K562 (cell line): ENCODE data around the gene CBFA2T3. TPM values are rescaled to one million over a fixed set of nuclear protein-coding genes. Genes with fewer than 3 reads are reported as not detected.

Experiments used
- CXXC5 ChIP-seq: fragments of 250-450 bp; sonication (Bioruptor Pico); IDR thresholded peaks from 2 replicates; pipeline ENCODE4 v1.8.0; 2022; ENCODE audit warnings: inconsistent platforms, mild to moderate bottlenecking, moderate library complexity
- POLR2G ChIP-seq: fragments of 200-400 bp; formaldehyde crosslinking; IDR thresholded peaks from 2 replicates; pipeline ENCODE4 v1.6.1; 2017; ENCODE audit warnings: low read depth, mild to moderate bottlenecking, antibody characterized with exemption, low read length, moderate library complexity
- TOE1 ChIP-seq, 2 experiments: fragments of 450-650 bp in 1 of 2; sonication (generic) in 1 of 2; formaldehyde crosslinking in 1 of 2; IDR thresholded peaks; 2 replicates each; pipeline versions ENCODE4 v1.7.1 to v1.8.0; 2016 to 2022; ENCODE audit warnings: borderline replicate concordance in 2 of 2, mild to moderate bottlenecking in 2 of 2, antibody characterized with exemption in 1 of 2, inconsistent platforms in 1 of 2, low read depth in 1 of 2, missing genetic modification reagents in 1 of 2, moderate library complexity in 1 of 2
- polyA plus RNA-seq, 8 experiments: library from polyadenylated mRNA; depleted of rRNA in 4 of 8; stranded (reverse) in 5 of 8; unstranded in 3 of 8; fragments of >200 nt; fragmentation: Nextera tagmentation in 2 of 8; fragmentation: Illumina TruSeq in 1 of 8; extraction: Ambion mirVana in 2 of 8; extraction: Trizol in 1 of 8; gene quantifications; 2 replicates each; pipeline versions ENCODE4 v1.2.1 to v1.2.3, GENCODE V29; 2011 to 2014; ENCODE audit warnings: inconsistent platforms in 1 of 8, missing spikeins in 1 of 8
- total RNA-seq, 7 experiments: library from RNA; depleted of rRNA in 6 of 7; stranded (reverse); fragments of >200 nt in 6 of 7; fragmentation: Illumina TruSeq in 2 of 7; extraction: Trizol in 2 of 7; gene quantifications; 2 replicates each; pipeline versions ENCODE4 v1.2.1 to v1.2.3, GENCODE V29; 2011 to 2021; ENCODE audit warnings: low replicate concordance in 1 of 7
- TF ChIP-seq, protein P1 (sequence below), 2 experiments: fragments of 450-650 bp; IDR thresholded peaks; 2 replicates each; pipeline ENCODE4 v1.6.1; 2018; ENCODE audit warnings: mild to moderate bottlenecking in 2 of 2, low read depth in 1 of 2; ENCODE audit not compliant: partially characterized antibody in 2 of 2

CBFA2T3 gene
- total and polyA plus RNA-seq, 9 of the 15 experiments (the other 6 are each of a cell fraction or from before 2014, with no cell fraction given): 2.3 to 145 (median 6.7) TPM

DNA sequence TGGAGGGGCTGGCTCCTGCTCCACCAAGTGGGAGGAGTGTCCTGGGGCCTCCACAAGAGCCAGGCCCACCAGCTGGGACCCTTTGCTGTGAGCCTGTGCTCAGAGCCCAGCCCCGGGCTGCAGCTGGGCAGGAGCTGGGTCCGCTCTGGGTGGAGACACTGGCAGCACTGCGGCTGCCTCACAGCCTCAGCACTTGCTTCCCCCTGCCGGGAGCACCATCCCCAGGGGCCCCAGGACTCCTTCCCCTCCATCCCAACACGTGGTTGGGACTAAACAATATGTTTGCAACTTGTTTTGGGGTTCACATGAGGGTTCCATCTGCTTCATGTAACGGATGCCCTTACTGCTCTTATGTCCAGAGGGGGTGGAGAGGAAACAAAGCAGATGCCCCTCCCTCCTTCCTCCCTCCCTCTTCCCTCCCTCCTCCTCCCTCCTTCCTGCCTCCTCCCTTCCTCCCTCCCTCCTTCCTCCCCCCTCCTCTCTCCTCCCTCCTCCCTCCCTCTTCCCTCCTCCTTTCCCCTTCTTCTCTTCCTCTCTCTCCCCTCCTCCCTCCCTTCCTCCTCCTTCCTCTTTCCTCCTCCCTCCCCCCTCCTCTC, 16.3 kb upstream of the CBFA2T3 start (continued):
- TF ChIP-seq, protein P1, sequence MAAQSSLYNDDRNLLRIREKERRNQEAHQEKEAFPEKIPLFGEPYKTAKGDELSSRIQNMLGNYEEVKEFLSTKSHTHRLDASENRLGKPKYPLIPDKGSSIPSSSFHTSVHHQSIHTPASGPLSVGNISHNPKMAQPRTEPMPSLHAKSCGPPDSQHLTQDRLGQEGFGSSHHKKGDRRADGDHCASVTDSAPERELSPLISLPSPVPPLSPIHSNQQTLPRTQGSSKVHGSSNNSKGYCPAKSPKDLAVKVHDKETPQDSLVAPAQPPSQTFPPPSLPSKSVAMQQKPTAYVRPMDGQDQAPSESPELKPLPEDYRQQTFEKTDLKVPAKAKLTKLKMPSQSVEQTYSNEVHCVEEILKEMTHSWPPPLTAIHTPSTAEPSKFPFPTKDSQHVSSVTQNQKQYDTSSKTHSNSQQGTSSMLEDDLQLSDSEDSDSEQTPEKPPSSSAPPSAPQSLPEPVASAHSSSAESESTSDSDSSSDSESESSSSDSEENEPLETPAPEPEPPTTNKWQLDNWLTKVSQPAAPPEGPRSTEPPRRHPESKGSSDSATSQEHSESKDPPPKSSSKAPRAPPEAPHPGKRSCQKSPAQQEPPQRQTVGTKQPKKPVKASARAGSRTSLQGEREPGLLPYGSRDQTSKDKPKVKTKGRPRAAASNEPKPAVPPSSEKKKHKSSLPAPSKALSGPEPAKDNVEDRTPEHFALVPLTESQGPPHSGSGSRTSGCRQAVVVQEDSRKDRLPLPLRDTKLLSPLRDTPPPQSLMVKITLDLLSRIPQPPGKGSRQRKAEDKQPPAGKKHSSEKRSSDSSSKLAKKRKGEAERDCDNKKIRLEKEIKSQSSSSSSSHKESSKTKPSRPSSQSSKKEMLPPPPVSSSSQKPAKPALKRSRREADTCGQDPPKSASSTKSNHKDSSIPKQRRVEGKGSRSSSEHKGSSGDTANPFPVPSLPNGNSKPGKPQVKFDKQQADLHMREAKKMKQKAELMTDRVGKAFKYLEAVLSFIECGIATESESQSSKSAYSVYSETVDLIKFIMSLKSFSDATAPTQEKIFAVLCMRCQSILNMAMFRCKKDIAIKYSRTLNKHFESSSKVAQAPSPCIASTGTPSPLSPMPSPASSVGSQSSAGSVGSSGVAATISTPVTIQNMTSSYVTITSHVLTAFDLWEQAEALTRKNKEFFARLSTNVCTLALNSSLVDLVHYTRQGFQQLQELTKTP (IDR thresholded peaks at IDR 0.05; ENCODE audit: low read depth in 1 of 2, partially characterized antibody in 2 of 2): peak; percentile 8 to 89
- peak; percentile 39; the same call in 1 of the 2 replicates for TF ChIP-seq TOE1 (IDR thresholded peaks at IDR 0.05; ENCODE audit: borderline replicate concordance)
- TF ChIP-seq TOE1 (CRISPR knock-in tag; IDR thresholded peaks at IDR 0.05; ENCODE audit: borderline replicate concordance, low read depth): no peak
- TF ChIP-seq CXXC5 (CRISPR knock-in tag): no peak
- TF ChIP-seq POLR2G: peak; percentile 78
